Panc1 (cell line): Measurements from ENCODE around the gene CLRN3. TPM values are rescaled to one million over a fixed set of nuclear protein-coding genes. Genes with fewer than 3 reads are reported as not detected.

Source experiments
- ATAC-seq: fragments of 200-7000 bp; cut with Tn5 transposase; 2 replicates; pipeline ENCODE4 v1.9.1; 2020; ENCODE audit warnings: mild to moderate bottlenecking, moderate library complexity
- BruUV-seq: library from RNA; stranded (reverse); fragments of 400-500 nt; replicated peaks from 2 replicates; lab custom pipeline; 2021; lab: Mats Ljungman, UMichigan
- CTCF ChIA-PET: fragments of 300-600 bp; sonication (Branson Sonifier 250); formaldehyde crosslinking; loops from one replicate; lab custom pipeline; 2022; ENCODE audit warnings: antibody characterized with exemption; lab: Charles Lee
- POLR2A ChIA-PET: fragments of 300-600 bp; sonication (Branson Sonifier 250); formaldehyde crosslinking; loops from one replicate; lab custom pipeline; 2022; ENCODE audit warnings: antibody characterized with exemption; lab: Charles Lee
- DNase-seq: peaks from one replicate; pipeline ENCODE4 v3.0.0-alpha.2; 2010; ENCODE audit warnings: low read depth, low spot score
- H3K27ac ChIP-seq: 2 replicates; pipeline ENCODE4 v1.5.1; 2011; ENCODE audit warnings: mild to moderate bottlenecking, low read length, inconsistent platforms
- H3K27me3 ChIP-seq: fragments of 200-500 bp; sonication (Bioruptor generic); 2 replicates; pipeline ENCODE4 v1.6.0; 2014; ENCODE audit warnings: low read length, inconsistent platforms; ENCODE audit not compliant: control insufficient read depth, insufficient read depth
- H3K36me3 ChIP-seq: fragments of 200-500 bp; sonication (Bioruptor generic); 2 replicates; pipeline ENCODE4 v1.5.1; 2014; ENCODE audit warnings: inconsistent platforms, mild to moderate bottlenecking, low read length, moderate library complexity; ENCODE audit not compliant: control insufficient read depth, insufficient read depth
- H3K4me1 ChIP-seq: 2 replicates; pipeline ENCODE4 v1.5.1; 2011; ENCODE audit warnings: inconsistent platforms, mild to moderate bottlenecking, low read length, moderate library complexity; ENCODE audit not compliant: control insufficient read depth, insufficient read depth
- H3K4me3 ChIP-seq, 2 experiments: 2 replicates each; pipeline ENCODE4 v1.5.1; 2011 to 2012; ENCODE audit warnings: low read depth in 2 of 2, low read length in 2 of 2, mild to moderate bottlenecking in 2 of 2, inconsistent platforms in 1 of 2, moderate library complexity in 1 of 2
- H3K9me3 ChIP-seq: fragments of 200-500 bp; sonication (Bioruptor generic); 2 replicates; pipeline ENCODE4 v1.5.1; 2014; ENCODE audit warnings: low read depth, mild to moderate bottlenecking, inconsistent platforms, low read length, moderate library complexity; ENCODE audit not compliant: control insufficient read depth, insufficient read depth
- POLR2AphosphoS5 ChIP-seq: IDR thresholded peaks from 2 replicates; pipeline ENCODE4 v1.6.1; 2012; ENCODE audit warnings: mild to moderate bottlenecking, low read depth, low read length, moderate library complexity
- SIN3A ChIP-seq: IDR thresholded peaks from 2 replicates; pipeline ENCODE4 v1.6.1; 2012; ENCODE audit warnings: low read depth, mild to moderate bottlenecking, low read length, moderate library complexity, borderline replicate concordance; ENCODE audit not compliant: insufficient read depth
- TCF7L2 ChIP-seq: IDR thresholded peaks from 2 replicates; pipeline ENCODE4 v1.6.1; 2011; ENCODE audit warnings: mild to moderate bottlenecking, low read depth, low read length, inconsistent platforms
- in situ Hi-C: cut with HindIII; loops from 2 replicates; pipeline ENCODE4 v1.10.0; 2016; ENCODE audit warnings: low sequenced_read_pairs, low pct_unique_long_range_greater_than_20kb
- intact Hi-C: fragments of 100-400 bp; cut with micrococcal nuclease; formaldehyde crosslinking; loops from one replicate; pipeline ENCODE4 v1.10.0; 2022; ENCODE audit not compliant: unreplicated experiment
- total RNA-seq: library from RNA; stranded (reverse); gene quantifications from one replicate; pipeline ENCODE4 v1.2.1, GENCODE V29; 2021; ENCODE audit not compliant: unreplicated experiment
- TF ChIP-seq, protein P1 (sequence below), 2 experiments: IDR thresholded peaks; 2 replicates each; pipeline ENCODE4 v1.6.1; 2011 to 2012; ENCODE audit warnings: low read depth in 2 of 2, control low read depth in 1 of 2, low read length in 1 of 2, mild to moderate bottlenecking in 1 of 2, moderate library complexity in 1 of 2; ENCODE audit not compliant: insufficient read depth in 1 of 2
- TF ChIP-seq, protein P2 (sequence below): fragments of 450-650 bp; IDR thresholded peaks from 2 replicates; pipeline ENCODE4 v1.5.1; 2017; ENCODE audit warnings: mild to moderate bottlenecking

The CLRN3 gene
- total RNA-seq, 1 experiment from 2014 or later = not detected

- in situ Hi-C loops = no loop called here
- Histone ChIP-seq H3K27me3 (peaks cover 9% of the 10 kb centered on the region), H3K27ac (no peak overlapping the region), H3K36me3 (no peaks in the 10 kb centered on the region; the same call in 1 of the 2 replicates), H3K9me3 (no peaks in the 10 kb centered on the region), H3K4me3 (no peak overlapping the region), H3K4me1 (peaks cover 6% of the 10 kb centered on the region)
- ChIA-PET POLR2A (no interaction called here), CTCF (interaction anchor here (0.8 to 3.7 kb wide), 4 partner anchors 103 to 164 kb away, joined by 3 to 25 read pairs (median 8); no protein-coding TSS in a partner anchor)
- DNase-seq = no peak
- intact Hi-C loops = loop anchor here (1.0 to 10.0 kb wide), 3 partner anchors 105 to 249 kb away; no protein-coding TSS in a partner anchor
- no peak for ATAC-seq
- TF ChIP-seq TCF7L2 (no peak), SIN3A (no peak), POLR2AphosphoS5 (no peak)
- TF ChIP-seq, protein P1, sequence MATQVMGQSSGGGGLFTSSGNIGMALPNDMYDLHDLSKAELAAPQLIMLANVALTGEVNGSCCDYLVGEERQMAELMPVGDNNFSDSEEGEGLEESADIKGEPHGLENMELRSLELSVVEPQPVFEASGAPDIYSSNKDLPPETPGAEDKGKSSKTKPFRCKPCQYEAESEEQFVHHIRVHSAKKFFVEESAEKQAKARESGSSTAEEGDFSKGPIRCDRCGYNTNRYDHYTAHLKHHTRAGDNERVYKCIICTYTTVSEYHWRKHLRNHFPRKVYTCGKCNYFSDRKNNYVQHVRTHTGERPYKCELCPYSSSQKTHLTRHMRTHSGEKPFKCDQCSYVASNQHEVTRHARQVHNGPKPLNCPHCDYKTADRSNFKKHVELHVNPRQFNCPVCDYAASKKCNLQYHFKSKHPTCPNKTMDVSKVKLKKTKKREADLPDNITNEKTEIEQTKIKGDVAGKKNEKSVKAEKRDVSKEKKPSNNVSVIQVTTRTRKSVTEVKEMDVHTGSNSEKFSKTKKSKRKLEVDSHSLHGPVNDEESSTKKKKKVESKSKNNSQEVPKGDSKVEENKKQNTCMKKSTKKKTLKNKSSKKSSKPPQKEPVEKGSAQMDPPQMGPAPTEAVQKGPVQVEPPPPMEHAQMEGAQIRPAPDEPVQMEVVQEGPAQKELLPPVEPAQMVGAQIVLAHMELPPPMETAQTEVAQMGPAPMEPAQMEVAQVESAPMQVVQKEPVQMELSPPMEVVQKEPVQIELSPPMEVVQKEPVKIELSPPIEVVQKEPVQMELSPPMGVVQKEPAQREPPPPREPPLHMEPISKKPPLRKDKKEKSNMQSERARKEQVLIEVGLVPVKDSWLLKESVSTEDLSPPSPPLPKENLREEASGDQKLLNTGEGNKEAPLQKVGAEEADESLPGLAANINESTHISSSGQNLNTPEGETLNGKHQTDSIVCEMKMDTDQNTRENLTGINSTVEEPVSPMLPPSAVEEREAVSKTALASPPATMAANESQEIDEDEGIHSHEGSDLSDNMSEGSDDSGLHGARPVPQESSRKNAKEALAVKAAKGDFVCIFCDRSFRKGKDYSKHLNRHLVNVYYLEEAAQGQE (IDR thresholded peaks at IDR 0.05; ENCODE audit: insufficient read depth in 1 of 2, low read depth in 2 of 2, low read length in 1 of 2) = no peak
- TF ChIP-seq, protein P2, sequence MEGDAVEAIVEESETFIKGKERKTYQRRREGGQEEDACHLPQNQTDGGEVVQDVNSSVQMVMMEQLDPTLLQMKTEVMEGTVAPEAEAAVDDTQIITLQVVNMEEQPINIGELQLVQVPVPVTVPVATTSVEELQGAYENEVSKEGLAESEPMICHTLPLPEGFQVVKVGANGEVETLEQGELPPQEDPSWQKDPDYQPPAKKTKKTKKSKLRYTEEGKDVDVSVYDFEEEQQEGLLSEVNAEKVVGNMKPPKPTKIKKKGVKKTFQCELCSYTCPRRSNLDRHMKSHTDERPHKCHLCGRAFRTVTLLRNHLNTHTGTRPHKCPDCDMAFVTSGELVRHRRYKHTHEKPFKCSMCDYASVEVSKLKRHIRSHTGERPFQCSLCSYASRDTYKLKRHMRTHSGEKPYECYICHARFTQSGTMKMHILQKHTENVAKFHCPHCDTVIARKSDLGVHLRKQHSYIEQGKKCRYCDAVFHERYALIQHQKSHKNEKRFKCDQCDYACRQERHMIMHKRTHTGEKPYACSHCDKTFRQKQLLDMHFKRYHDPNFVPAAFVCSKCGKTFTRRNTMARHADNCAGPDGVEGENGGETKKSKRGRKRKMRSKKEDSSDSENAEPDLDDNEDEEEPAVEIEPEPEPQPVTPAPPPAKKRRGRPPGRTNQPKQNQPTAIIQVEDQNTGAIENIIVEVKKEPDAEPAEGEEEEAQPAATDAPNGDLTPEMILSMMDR = no peak
- no TSS peak for BruUV-seq
These were observed 13.1 kb upstream of the CLRN3 start for GRCh38 chr10:127905848-127906261.

DNA sequence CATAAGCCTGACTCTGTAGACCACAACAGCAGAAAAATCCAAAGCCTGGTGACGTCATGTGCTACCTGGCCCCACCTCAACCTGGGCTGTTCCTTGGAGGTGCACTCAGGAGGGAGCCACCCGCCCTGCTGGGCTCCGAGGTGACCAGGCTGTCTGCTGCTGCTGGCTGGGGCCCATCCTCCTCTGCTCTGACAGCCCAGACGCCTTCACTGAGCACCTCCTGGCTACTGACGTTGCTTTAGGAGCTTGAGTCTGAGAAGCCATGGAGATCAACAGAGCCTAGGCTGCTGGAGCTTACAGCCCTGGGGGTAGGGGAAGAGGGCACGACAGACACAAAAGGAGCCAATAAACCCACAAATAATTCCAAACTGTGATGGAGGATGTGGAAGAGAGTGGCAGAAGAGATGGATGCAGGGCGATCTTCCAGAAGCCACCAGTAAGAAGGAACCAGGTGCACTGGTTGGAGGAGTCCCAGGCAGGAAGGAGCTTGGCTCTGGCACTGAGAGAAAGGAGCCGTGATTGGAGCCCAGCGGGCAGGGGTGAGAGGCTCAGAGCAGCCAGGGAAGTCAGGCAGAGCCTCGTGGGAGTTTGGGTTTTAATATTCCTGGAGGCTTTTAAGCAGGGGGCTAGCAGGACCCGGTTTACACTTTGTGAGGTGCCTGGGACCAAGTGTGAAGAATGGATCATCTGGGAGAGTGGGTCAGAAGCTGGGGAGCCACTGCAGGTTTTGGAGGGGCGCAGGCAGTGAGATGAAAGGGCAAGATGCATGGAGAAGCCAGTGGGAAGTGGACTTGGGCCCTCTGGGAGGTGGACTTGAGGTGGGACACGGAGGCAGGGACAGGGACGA lies 12.5 kb upstream of the CLRN3 start:
- ChIA-PET POLR2A (no interaction called here), CTCF (interaction anchor here (0.5 to 3.7 kb wide), 4 partner anchors 13 to 164 kb away, joined by 3 to 25 read pairs (median 8); no protein-coding TSS in a partner anchor)
- ATAC-seq (no peak), DNase-seq (no peak)
- peaks cover 6% of the 10 kb centered on the region for H3K4me1 ChIP-seq
- H3K9me3 ChIP-seq = no peaks in the 10 kb centered on the region
- H3K27ac ChIP-seq = no peak overlapping the region
- intact Hi-C loops = loop anchor here (10.0 kb wide), 1 partner anchor 250 kb away; no protein-coding TSS in a partner anchor
- BruUV-seq = no TSS peak
- H3K4me3 ChIP-seq = no peak overlapping the region
- H3K27me3 ChIP-seq = peaks cover 9% of the 10 kb centered on the region
- no peaks in the 10 kb centered on the region; the same call in 1 of the 2 replicates for H3K36me3 ChIP-seq
- in situ Hi-C loops = no loop called here
- TF ChIP-seq POLR2AphosphoS5 = no peak
- TF ChIP-seq, protein P1 (IDR thresholded peaks at IDR 0.05; ENCODE audit: insufficient read depth in 1 of 2, low read depth in 2 of 2, low read length in 1 of 2) = no peak
- TF ChIP-seq TCF7L2 = no peak
- no peak for TF ChIP-seq SIN3A
- TF ChIP-seq, protein P2 = no peak
